Esophagus (tissue), 2 donors: ENCODE results near the gene FBLN2. TPM values are rescaled to one million over a fixed set of nuclear protein-coding genes. Genes with fewer than 3 reads are reported as not detected.

ENCODE experiments used
- H3K27ac ChIP-seq, 2 donors: one replicate each; pipeline ENCODE4 v1.5.1; 2013; ENCODE audit warnings: low read depth in 2 of 2, mild to moderate bottlenecking in 2 of 2, inconsistent platforms in 1 of 2, low read length in 1 of 2, moderate library complexity in 1 of 2
- H3K27me3 ChIP-seq, 2 donors: one replicate each; pipeline ENCODE4 v1.6.1; 2013; ENCODE audit warnings: low read length in 2 of 2, control low read depth in 1 of 2, mild to moderate bottlenecking in 1 of 2; ENCODE audit not compliant: insufficient read depth in 2 of 2, control insufficient read depth in 1 of 2
- H3K36me3 ChIP-seq, 2 donors: one replicate each; pipeline ENCODE4 v1.6.1; 2013; ENCODE audit warnings: low read length in 1 of 2; ENCODE audit not compliant: control insufficient read depth in 2 of 2, insufficient read depth in 2 of 2
- H3K4me1 ChIP-seq, 2 donors: one replicate each; pipeline ENCODE4 v1.6.1; 2013; ENCODE audit warnings: low read length in 1 of 2; ENCODE audit not compliant: control insufficient read depth in 2 of 2, insufficient read depth in 2 of 2
- H3K4me3 ChIP-seq, 2 donors: one replicate each; pipeline ENCODE4 v1.5.1; 2013; ENCODE audit warnings: low read length in 2 of 2, mild to moderate bottlenecking in 2 of 2, low read depth in 1 of 2, moderate library complexity in 1 of 2
- H3K9me3 ChIP-seq, 2 donors: one replicate each; pipeline ENCODE4 v1.6.1; 2013; ENCODE audit warnings: mild to moderate bottlenecking in 2 of 2, low read depth in 1 of 2, low read length in 1 of 2, moderate library complexity in 1 of 2; ENCODE audit not compliant: control insufficient read depth in 2 of 2, insufficient read depth in 1 of 2
- WGBS, 2 donors: extraction: QIAGEN DNeasy Blood & Tissue Kit; methylation state at CpG; one replicate each; pipeline ENCODE4 v1.1.7; 2013; 5-methylcytosine and 5-hydroxymethylcytosine counted together
- polyA plus RNA-seq, 2 donors: library from polyadenylated mRNA; stranded (reverse); fragments of 200-250 nt; gene quantifications; one replicate each; pipeline ENCODE4 v1.2.3, GENCODE V29; 2013
- donor health status: healthy with polysubstance abuse.
- donor health status: Bipolar disorder and iron deficiency.

Gene FBLN2
- polyA plus RNA-seq, 2 donors, result 2.7 to 6.0 TPM

GRCh38 chr3:13596426-13597205 lies 47.7 kb downstream of the FBLN2 start:
- Histone ChIP-seq H3K36me3 (no peaks in the 10 kb centered on the region), H3K27me3 (no peaks in the 10 kb centered on the region), H3K9me3 (no peaks in the 10 kb centered on the region), H3K4me3 (no peak overlapping the region), H3K4me1 (peaks cover 6 to 7% of the 10 kb centered on the region in 2 donors), H3K27ac (no peak overlapping the region)
- WGBS, 2 donors, result 91% methylated on average over 3 of the region's 3 CpGs

- Histone ChIP-seq H3K27ac (peak overlapping the region in 1 of 2 donors; percentile 16), H3K4me1 (peaks cover 6 to 7% of the 10 kb centered on the region in 2 donors), H3K4me3 (no peak overlapping the region), H3K36me3 (no peaks in the 10 kb centered on the region), H3K9me3 (no peaks in the 10 kb centered on the region), H3K27me3 (no peaks in the 10 kb centered on the region)
- WGBS, 2 donors, result 67 to 74% methylated on average over 8 of the region's 8 CpGs
Measured at GRCh38 chr3:13597661-13598060, 48.7 kb downstream of the FBLN2 start.

GRCh38 chr3:13598201-13598600 lies 49.3 kb downstream of the FBLN2 start:
- WGBS, 2 donors, result 71 to 75% methylated on average over 5 of the region's 5 CpGs
- no peak overlapping the region for H3K27ac ChIP-seq
- H3K27me3 ChIP-seq, result no peaks in the 10 kb centered on the region
- no peak overlapping the region for H3K4me3 ChIP-seq
- peaks cover 4 to 6% of the 10 kb centered on the region in 2 donors for H3K4me1 ChIP-seq
- H3K36me3 ChIP-seq, result no peaks in the 10 kb centered on the region
- no peaks in the 10 kb centered on the region for H3K9me3 ChIP-seq

- 54 to 64% methylated on average over 10 of the region's 10 CpGs for WGBS, 2 donors
- Histone ChIP-seq H3K27me3 (no peaks in the 10 kb centered on the region), H3K36me3 (no peaks in the 10 kb centered on the region), H3K4me1 (peaks cover 4 to 6% of the 10 kb centered on the region in 2 donors), H3K4me3 (no peak overlapping the region), H3K27ac (no peak overlapping the region), H3K9me3 (no peaks in the 10 kb centered on the region)
Measured at GRCh38 chr3:13598926-13599886, 50.3 kb downstream of the FBLN2 start.

GRCh38 chr3:13599887-13600450 lies 51.0 kb downstream of the FBLN2 start:
- no peaks in the 10 kb centered on the region for H3K27me3 ChIP-seq

GRCh38 chr3:13600950-13601691 lies 52.2 kb downstream of the FBLN2 start:
- Histone ChIP-seq H3K27ac (no peak overlapping the region), H3K36me3 (no peaks in the 10 kb centered on the region), H3K27me3 (no peaks in the 10 kb centered on the region), H3K4me1 (peaks cover 4 to 6% of the 10 kb centered on the region in 2 donors), H3K9me3 (no peaks in the 10 kb centered on the region), H3K4me3 (no peak overlapping the region)
- 64 to 70% methylated on average over 9 of the region's 9 CpGs for WGBS, 2 donors

More at GRCh38 chr3:13599887-13600450, 51.0 kb downstream of the FBLN2 start:
- 76 to 80% methylated on average over 10 to 11 of the region's 11 CpGs for WGBS, 2 donors
- no peak overlapping the region for H3K27ac ChIP-seq
- H3K4me1 ChIP-seq, result peaks cover 4 to 6% of the 10 kb centered on the region in 2 donors
- H3K9me3 ChIP-seq, result no peaks in the 10 kb centered on the region
- H3K4me3 ChIP-seq, result no peak overlapping the region
- no peaks in the 10 kb centered on the region for H3K36me3 ChIP-seq

- Histone ChIP-seq H3K4me1 (peaks cover 4 to 6% of the 10 kb centered on the region in 2 donors), H3K4me3 (no peak overlapping the region), H3K27me3 (no peaks in the 10 kb centered on the region), H3K27ac (no peak overlapping the region), H3K9me3 (no peaks in the 10 kb centered on the region), H3K36me3 (no peaks in the 10 kb centered on the region)
Measured at GRCh38 chr3:13601692-13602080, 52.8 kb downstream of the FBLN2 start.

GRCh38 chr3:13605555-13605954 lies 56.6 kb downstream of the FBLN2 start:
- Histone ChIP-seq H3K36me3 (no peaks in the 10 kb centered on the region), H3K27ac (no peak overlapping the region), H3K9me3 (peaks cover 0 to 3% of the 10 kb centered on the region in 2 donors), H3K4me1 (peaks cover 0 to 3% of the 10 kb centered on the region in 2 donors), H3K27me3 (no peaks in the 10 kb centered on the region), H3K4me3 (no peak overlapping the region)
- WGBS, 2 donors, result 91 to 97% methylated on average over 6 of the region's 6 CpGs
